Endothelial cell of umbilical vein (primary cell): Measurements from ENCODE around the gene NRXN3. TPM values are rescaled to one million over a fixed set of nuclear protein-coding genes. Genes with fewer than 3 reads are reported as not detected.

Experiments
- BruUV-seq: library from RNA; stranded (reverse); fragments of 400-500 nt; replicated peaks from 2 replicates; lab custom pipeline; 2021; lab: Mats Ljungman, UMichigan
- CTCF ChIA-PET: fragments of 300-600, 350-600 bp; sonication (Branson Sonifier 250); formaldehyde crosslinking; loops from one replicate; lab custom pipeline; 2021; ENCODE audit warnings: antibody characterized with exemption, inconsistent platforms; lab: Charles Lee
- POLR2A ChIA-PET: fragments of 300-600, 350-600 bp; sonication (Branson Sonifier 250); formaldehyde crosslinking; loops from one replicate; lab custom pipeline; 2021; ENCODE audit warnings: antibody characterized with exemption, inconsistent platforms; lab: Charles Lee
- DNase-seq: peaks from one replicate; pipeline ENCODE4 v3.0.0-alpha.2; 2011; ENCODE audit warnings: low read depth, low spot score
- FAIRE-seq: peaks from 2 replicates; lab custom pipeline; 2011; peaks lifted over from hg19 to GRCh38; lab: Jason Lieb, UNC
- H2AFZ ChIP-seq: 2 replicates; pipeline ENCODE4 v1.6.0; 2012; ENCODE audit warnings: low read depth, low read length, control low read depth, inconsistent platforms
- H3K27ac ChIP-seq: 2 replicates; pipeline ENCODE4 v1.5.1; 2011; ENCODE audit warnings: low read depth, mild to moderate bottlenecking, control low read depth, low read length, moderate library complexity; ENCODE audit not compliant: insufficient read depth
- H3K27me3 ChIP-seq, 2 experiments: 2 replicates each; pipeline versions ENCODE4 v1.6.0 to v1.6.1; 2011; ENCODE audit warnings: low read length in 2 of 2, mixed read lengths in 1 of 2; ENCODE audit not compliant: control insufficient read depth in 2 of 2, insufficient read depth in 2 of 2
- H3K36me3 ChIP-seq, 2 experiments: 2 replicates in 1 of 2; 3 replicates in 1 of 2; pipeline ENCODE4 v1.5.1; 2011; ENCODE audit warnings: low read length in 2 of 2, mild to moderate bottlenecking in 1 of 2, moderate library complexity in 1 of 2; ENCODE audit not compliant: control insufficient read depth in 2 of 2, insufficient read depth in 2 of 2; ENCODE audit errors: extremely low read depth in 1 of 2
- H3K4me1 ChIP-seq: 3 replicates; pipeline ENCODE4 v1.5.1; 2011; ENCODE audit warnings: mild to moderate bottlenecking, low read length; ENCODE audit not compliant: control insufficient read depth, insufficient read depth; ENCODE audit errors: extremely low read depth
- H3K4me2 ChIP-seq: 2 replicates; pipeline ENCODE4 v1.6.1; 2011; ENCODE audit warnings: low read length, control low read depth, mixed read lengths; ENCODE audit not compliant: insufficient read depth
- H3K4me3 ChIP-seq, 3 experiments: fragments of 200-600 bp in 1 of 3; sonication (generic), shearing (Covaris generic) in 1 of 3; replicated peaks in 1 of 3; 2 replicates each; pipeline ENCODE4 v1.5.1; 2011 to 2016; ENCODE audit warnings: control low read depth in 3 of 3, low read length in 3 of 3, mild to moderate bottlenecking in 2 of 3, inconsistent platforms in 1 of 3, low read depth in 1 of 3, moderate library complexity in 1 of 3; ENCODE audit not compliant: insufficient read depth in 1 of 3
- H3K79me2 ChIP-seq: 2 replicates; pipeline ENCODE4 v1.6.0; 2012; ENCODE audit warnings: low read length, inconsistent platforms; ENCODE audit not compliant: control insufficient read depth, insufficient read depth
- H3K9ac ChIP-seq: replicated peaks from 2 replicates; pipeline ENCODE3; 2011; ENCODE audit warnings: low read length, control low read depth; ENCODE audit not compliant: insufficient read depth; ENCODE audit errors: extremely low read depth
- H3K9me1 ChIP-seq: replicated peaks from 3 replicates; pipeline ENCODE4 v1.6.0; 2011; ENCODE audit warnings: mild to moderate bottlenecking, low read length; ENCODE audit not compliant: control insufficient read depth, insufficient read depth; ENCODE audit errors: extremely low read depth
- H3K9me3 ChIP-seq: replicated peaks from 2 replicates; pipeline ENCODE4 v1.5.1; 2012; ENCODE audit warnings: low read length, inconsistent platforms; ENCODE audit not compliant: control insufficient read depth, insufficient read depth
- H4K20me1 ChIP-seq: replicated peaks from 2 replicates; pipeline ENCODE3; 2011; ENCODE audit warnings: mild to moderate bottlenecking, low read length; ENCODE audit not compliant: control insufficient read depth, insufficient read depth; ENCODE audit errors: extremely low read depth
- CTCF ChIP-seq, 2 donors: IDR thresholded peaks; 1 replicate in 1 of 2; 2 replicates in 1 of 2; pipeline ENCODE4 v1.5.1; 2011; ENCODE audit warnings: low read length in 2 of 2, mild to moderate bottlenecking in 2 of 2, moderate library complexity in 2 of 2, control low read depth in 1 of 2, inconsistent platforms in 1 of 2, low read depth in 1 of 2; ENCODE audit not compliant: insufficient read depth in 1 of 2; ENCODE audit errors: extremely low read depth in 1 of 2
- EZH2 ChIP-seq: IDR thresholded peaks from 2 replicates; pipeline ENCODE4 v1.6.1; 2012; ENCODE audit warnings: borderline replicate concordance, low read depth, mild to moderate bottlenecking, moderate library complexity, low read length, inconsistent platforms; ENCODE audit not compliant: severe bottlenecking
- FOS ChIP-seq: IDR thresholded peaks from 2 replicates; pipeline ENCODE4 v1.6.1; 2011; ENCODE audit warnings: mild to moderate bottlenecking, low read length, moderate library complexity, borderline replicate concordance; ENCODE audit not compliant: insufficient read depth
- GATA2 ChIP-seq: IDR thresholded peaks from 2 replicates; pipeline ENCODE4 v1.7.0; 2011; ENCODE audit warnings: low read depth, mild to moderate bottlenecking, moderate library complexity, mixed read lengths, low read length; ENCODE audit not compliant: insufficient read length, insufficient read depth
- JUN ChIP-seq: IDR thresholded peaks from 2 replicates; pipeline ENCODE4 v1.6.1; 2011; ENCODE audit warnings: borderline replicate concordance, low read depth; ENCODE audit not compliant: insufficient read length, insufficient read depth
- MAX ChIP-seq: IDR thresholded peaks from 2 replicates; pipeline ENCODE4 v1.6.1; 2011; ENCODE audit not compliant: insufficient read depth, insufficient read length
- MYC ChIP-seq: IDR thresholded peaks from one replicate; pipeline ENCODE4 v1.6.1; 2011; ENCODE audit warnings: mild to moderate bottlenecking, low read depth, low read length
- POLR2A ChIP-seq: IDR thresholded peaks from 2 replicates; pipeline ENCODE4 v1.6.1; 2012; ENCODE audit warnings: low read depth, mild to moderate bottlenecking, control low read depth, low read length
- POLR2AphosphoS5 ChIP-seq: IDR thresholded peaks from 2 replicates; pipeline ENCODE4 v1.6.1; 2012; ENCODE audit warnings: low read depth, mild to moderate bottlenecking, control low read depth, low read length, moderate library complexity; ENCODE audit not compliant: insufficient read depth
- dilution Hi-C: fragments of 300-500 bp; cut with MboI; formaldehyde crosslinking; loops from one replicate; pipeline ENCODE4 v1.15.0; 2019; ENCODE audit warnings: low sequenced_read_pairs; ENCODE audit not compliant: extremely low pct_ligation_motif_present
- intact Hi-C: fragments of 100-400 bp; cut with micrococcal nuclease; formaldehyde crosslinking; loops from one replicate; pipeline ENCODE4 v1.10.0; 2022
- polyA plus RNA-seq, 4 experiments: library from polyadenylated mRNA; depleted of rRNA in 3 of 4; stranded (reverse) in 3 of 4; unstranded in 1 of 4; fragments of >200 nt; gene quantifications; 2 replicates each; pipeline versions ENCODE4 v1.2.1 to v1.2.3, GENCODE V29; 2011 to 2012; ENCODE audit warnings: missing spikeins in 1 of 4
- total RNA-seq: library from RNA; stranded (reverse); gene quantifications from 2 replicates; pipeline ENCODE4 v1.2.3, GENCODE V29; 2021

The NRXN3 gene
- total and polyA plus RNA-seq, 2 donors (not counting 3 experiments of a cell fraction or from before 2014, with no cell fraction given) = 0.72 to 4.2 TPM

GRCh38 chr14:78342879-78343278 lies 172.7 kb downstream of the NRXN3 start:
- Histone ChIP-seq H3K27me3 (no peaks in the 10 kb centered on the region), H2AFZ (no peak overlapping the region), H3K9me3 (peaks cover 3% of the 10 kb centered on the region), H3K4me3 (no peak overlapping the region), H3K79me2 (no peaks in the 10 kb centered on the region), H4K20me1 (no peaks in the 10 kb centered on the region), H3K9ac (no peak overlapping the region), H3K9me1 (no peaks in the 10 kb centered on the region), H3K4me1 (no peaks in the 10 kb centered on the region), H3K36me3 (no peaks in the 10 kb centered on the region), H3K4me2 (no peak overlapping the region), H3K27ac (no peak overlapping the region)
- no peak for FAIRE-seq
- intact Hi-C loops = no loop called here
- ChIA-PET CTCF (no interaction called here), POLR2A (no interaction called here)
- dilution Hi-C loops = no loop called here
- DNase-seq = no peak
- no TSS peak for BruUV-seq
- no peak for TF ChIP-seq MYC
- TF ChIP-seq FOS = no peak
- TF ChIP-seq MAX = no peak
- no peak for TF ChIP-seq POLR2AphosphoS5
- no peak for TF ChIP-seq GATA2
- no peak for TF ChIP-seq CTCF (IDR thresholded peaks at IDR 0.05; ENCODE audit: extremely low read depth in 1 of 2, insufficient read depth in 1 of 2, low read depth in 1 of 2, low read length in 2 of 2)
- TF ChIP-seq EZH2 = no peak
- TF ChIP-seq JUN = no peak
- TF ChIP-seq POLR2A = no peak
